AG04450 (cell line): Measurements from ENCODE around the gene MVB12A. TPM values are rescaled to one million over a fixed set of nuclear protein-coding genes. Genes with fewer than 3 reads are reported as not detected.

Experiments used
- CTCF ChIA-PET: fragments of 300-600, 350-600 bp; formaldehyde crosslinking; extraction: SDS; loops from one replicate; lab custom pipeline; 2022; ENCODE audit warnings: antibody characterized with exemption, inconsistent platforms; lab: Charles Lee
- POLR2A ChIA-PET: fragments of 350-600 bp; formaldehyde crosslinking; extraction: SDS; loops from one replicate; lab custom pipeline; 2021; ENCODE audit warnings: antibody characterized with exemption, inconsistent platforms; lab: Yijun Ruan, JAX
- DNase-seq: peaks from one replicate; pipeline ENCODE4 v3.0.0-alpha.2; 2011; ENCODE audit warnings: low read depth, low spot score
- H3K27ac ChIP-seq: one replicate; pipeline ENCODE4 v1.5.1; 2012; ENCODE audit warnings: low read depth, low read length, control low read depth
- H3K27me3 ChIP-seq: one replicate; pipeline ENCODE4 v1.6.0; 2012; ENCODE audit warnings: low read length; ENCODE audit not compliant: control insufficient read depth, insufficient read depth
- H3K4me3 ChIP-seq: 2 replicates; pipeline ENCODE4 v1.5.1; 2011; ENCODE audit warnings: mild to moderate bottlenecking, low read depth, low read length, control low read depth
- H3K9me3 ChIP-seq: 2 replicates; pipeline ENCODE4 v1.5.1; 2012; ENCODE audit warnings: low read length; ENCODE audit not compliant: control insufficient read depth, insufficient read depth
- CTCF ChIP-seq: IDR thresholded peaks from 2 replicates; pipeline ENCODE4 v1.5.1; 2011; ENCODE audit warnings: low read depth, low read length, control low read depth, inconsistent platforms
- polyA plus RNA-seq: library from polyadenylated mRNA; depleted of rRNA; stranded (reverse); fragments of >200 nt; gene quantifications from 2 replicates; pipeline ENCODE4 v1.2.3, GENCODE V29; 2011

The MVB12A gene
- polyA plus RNA-seq, 1 experiment: 22.5 TPM

- H3K27ac ChIP-seq: no peak overlapping the region
- no peak for TF ChIP-seq CTCF
- H3K4me3 ChIP-seq: no peak overlapping the region
- DNase-seq: no peak
- H3K27me3 ChIP-seq: peaks cover 6% of the 10 kb centered on the region
- POLR2A ChIA-PET: interaction anchor here (1.1 kb wide), 1 partner anchor 10 kb away, joined by 7 read pairs; no protein-coding TSS in a partner anchor
- H3K9me3 ChIP-seq: no peaks in the 10 kb centered on the region; the same call in 1 of the 2 replicates
- CTCF ChIA-PET: interaction anchor here (1.1 kb wide), 2 partner anchors 27 to 33 kb away, joined by 3 to 5 read pairs; no protein-coding TSS in a partner anchor
Measured at GRCh38 chr19:17418710-17419109, 1.1 kb upstream of the MVB12A start.

- ChIA-PET POLR2A (interaction anchor here (0.5 to 1.2 kb wide), 9 partner anchors 10 to 1774 kb away, joined by 3 to 9 read pairs (median 4); partner anchors contain the start of gene DDA1), CTCF (interaction anchor here (0.6 to 1.1 kb wide), 6 partner anchors 22 to 441 kb away, joined by 3 to 7 read pairs (median 4); partner anchors contain the start of gene RPL18A)
- H3K27me3 ChIP-seq: peaks cover 4% of the 10 kb centered on the region
- no peaks in the 10 kb centered on the region; the same call in 1 of the 2 replicates for H3K9me3 ChIP-seq
- no peak for DNase-seq
- peak overlapping the region; percentile 78 for H3K27ac ChIP-seq
- peak overlapping the region; percentile 58 for H3K4me3 ChIP-seq
- TF ChIP-seq CTCF: no peak
Measured at GRCh38 chr19:17419154-17419620, 660 bp upstream of the MVB12A start.

- Histone ChIP-seq H3K27ac (no peak overlapping the region), H3K4me3 (peak overlapping the region; percentile 85), H3K9me3 (no peaks in the 10 kb centered on the region; the same call in 1 of the 2 replicates), H3K27me3 (peaks cover 2% of the 10 kb centered on the region)
- ChIA-PET CTCF (no interaction called here), POLR2A (no interaction called here)
- 0 out of 2 replicates have a peak, but pooled peaks have one; percentile 10 for TF ChIP-seq CTCF
- no peak for DNase-seq
Measured at GRCh38 chr19:17420475-17420924, 653 bp downstream of the MVB12A start.

GRCh38 chr19:17421942-17422341 lies 2.1 kb downstream of the MVB12A start:
- no peaks in the 10 kb centered on the region; the same call in 1 of the 2 replicates for H3K9me3 ChIP-seq
- ChIA-PET CTCF (interaction anchor here (0.5 kb wide), 1 partner anchor 31 kb away, joined by 3 read pairs; no protein-coding TSS in a partner anchor), POLR2A (no interaction called here)
- no peaks in the 10 kb centered on the region for H3K27me3 ChIP-seq
- no peak for TF ChIP-seq CTCF
- no peak overlapping the region for H3K4me3 ChIP-seq
- no peak overlapping the region for H3K27ac ChIP-seq
- DNase-seq: no peak
